ENCODE data around the gene THEMIS2. TPM values are rescaled to one million over a fixed set of nuclear protein-coding genes. Genes with fewer than 3 reads are reported as not detected.

THEMIS2 gene
- total and polyA plus RNA-seq, 2 experiments from 2014 or later, result 8.1 to 32.4 TPM

- peaks cover 2% of the 10 kb centered on the region for H3K27me3 Mint-ChIP-seq (ENCODE audit: insufficient read depth, low read depth, poor library complexity)
- ATAC-seq (no peak), DNase-seq (ENCODE audit: low spot score) (no peak)
- Histone ChIP-seq H3K36me3 (ENCODE audit: insufficient read depth) (no peaks in the 10 kb centered on the region), H3K4me3 (no peak overlapping the region), H3K27me3 (ENCODE audit: insufficient read depth) (no peaks in the 10 kb centered on the region), H3K9me2 (ENCODE audit: insufficient read depth) (no peaks in the 10 kb centered on the region), H2AFZ (no peak overlapping the region), H3K79me2 (replicated peaks; ENCODE audit: insufficient read depth) (no peaks in the 10 kb centered on the region), H3K27ac (ENCODE audit: low read depth) (no peak overlapping the region), H4K20me1 (replicated peaks; ENCODE audit: insufficient read depth) (no peaks in the 10 kb centered on the region), H3K4me1 (ENCODE audit: insufficient read depth) (no peaks in the 10 kb centered on the region), H3K4me2 (no peak overlapping the region), H3F3A (replicated peaks; ENCODE audit: low read depth) (0 out of 2 replicates have a peak, but pooled peaks cover 3% of the 10 kb centered on the region)
- H3K4me3 Mint-ChIP-seq, result no peak overlapping the region
- H3K27ac Mint-ChIP-seq, result no peak overlapping the region
- no peaks in the 10 kb centered on the region for H3K36me3 Mint-ChIP-seq (ENCODE audit: low read depth)
- TF ChIP-seq EZH2 (IDR thresholded peaks at IDR 0.05; ENCODE audit: low read depth, unreplicated experiment) (no peak), STAT1 (IDR thresholded peaks at IDR 0.05; ENCODE audit: unreplicated experiment) (no peak), EZH2phosphoT487 (IDR thresholded peaks at IDR 0.05; ENCODE audit: unreplicated experiment) (no peak), ZNF462 (CRISPR knock-in tag; IDR thresholded peaks at IDR 0.05) (no peak)
- H3K9me3 Mint-ChIP-seq, result no peaks in the 10 kb centered on the region
- no peaks in the 10 kb centered on the region for H3K4me1 Mint-ChIP-seq
Measured at GRCh38 chr1:27864264-27864895, 8.0 kb upstream of the THEMIS2 start.

- Mint-ChIP-seq H3K4me1 (no peaks in the 10 kb centered on the region), H3K9me3 (no peaks in the 10 kb centered on the region), H3K4me3 (no peak overlapping the region), H3K27ac (no peak overlapping the region), H3K27me3 (ENCODE audit: insufficient read depth, low read depth, poor library complexity) (peaks cover 2% of the 10 kb centered on the region), H3K36me3 (ENCODE audit: low read depth) (no peaks in the 10 kb centered on the region)
- H4K20me1 ChIP-seq (replicated peaks; ENCODE audit: insufficient read depth), result no peaks in the 10 kb centered on the region
- H3K27ac ChIP-seq (ENCODE audit: low read depth), result no peak overlapping the region
- ATAC-seq (no peak), DNase-seq (ENCODE audit: low spot score) (no peak)
- no peaks in the 10 kb centered on the region for H3K36me3 ChIP-seq (ENCODE audit: insufficient read depth)
- no peak overlapping the region for H2AFZ ChIP-seq
- 0 out of 2 replicates have a peak, but pooled peaks cover 4% of the 10 kb centered on the region for H3F3A ChIP-seq (replicated peaks; ENCODE audit: low read depth)
- no peaks in the 10 kb centered on the region for H3K4me1 ChIP-seq (ENCODE audit: insufficient read depth)
- no peak overlapping the region for H3K4me3 ChIP-seq
- H3K4me2 ChIP-seq, result no peak overlapping the region
- H3K27me3 ChIP-seq (ENCODE audit: insufficient read depth), result no peaks in the 10 kb centered on the region
- no peaks in the 10 kb centered on the region for H3K79me2 ChIP-seq (replicated peaks; ENCODE audit: insufficient read depth)
- H3K9me2 ChIP-seq (ENCODE audit: insufficient read depth), result no peaks in the 10 kb centered on the region
- TF ChIP-seq REST (IDR thresholded peaks at IDR 0.05; ENCODE audit: unreplicated experiment), result no peak
- no peak for TF ChIP-seq CREB1 (CRISPR knock-in tag; IDR thresholded peaks at IDR 0.05; ENCODE audit: low read depth)
- no peak for TF ChIP-seq ZNF331 (CRISPR knock-in tag; IDR thresholded peaks at IDR 0.05; ENCODE audit: low read depth)
- no peak for TF ChIP-seq ZNF114 (CRISPR knock-in tag; IDR thresholded peaks at IDR 0.05)
- TF ChIP-seq ETS1 (IDR thresholded peaks at IDR 0.05), result no peak
- TF ChIP-seq EZH2phosphoT487 (IDR thresholded peaks at IDR 0.05; ENCODE audit: unreplicated experiment), result no peak
Measured at GRCh38 chr1:27865821-27866220, 6.5 kb upstream of the THEMIS2 start.
